NCI-H524 (cell line): ENCODE measurements around the gene IRF4.

Experiments used
- DNase-seq, 2 experiments: peaks; one replicate each; lab custom pipeline; 2025; lab: John Stamatoyannopoulos, UW

Gene IRF4

GRCh38 chr6:353642-354614, 37.6 kb upstream of the IRF4 start:
- DNase-seq = no peak

- DNase-seq = no peak
Measured at GRCh38 chr6:354631-355280, 36.8 kb upstream of the IRF4 start.

- DNase-seq = no peak
Measured at GRCh38 chr6:355373-356208, 36.0 kb upstream of the IRF4 start.

- DNase-seq = no peak
Measured at GRCh38 chr6:356828-357251, 34.7 kb upstream of the IRF4 start.

- DNase-seq = no peak
Measured at GRCh38 chr6:357261-357790, 34.2 kb upstream of the IRF4 start.

- no peak for DNase-seq
Measured at GRCh38 chr6:357791-358341, 33.7 kb upstream of the IRF4 start.

GRCh38 chr6:358432-358831, 33.1 kb upstream of the IRF4 start:
- DNase-seq = no peak

- DNase-seq = no peak
Measured at GRCh38 chr6:358847-359246, 32.7 kb upstream of the IRF4 start.

GRCh38 chr6:359261-360035, 32.1 kb upstream of the IRF4 start:
- no peak for DNase-seq

- no peak for DNase-seq
Measured at GRCh38 chr6:360349-360748, 31.2 kb upstream of the IRF4 start.

- DNase-seq = no peak
Measured at GRCh38 chr6:360764-361373, 30.7 kb upstream of the IRF4 start.

GRCh38 chr6:361411-362132, 30.0 kb upstream of the IRF4 start:
- no peak for DNase-seq

GRCh38 chr6:362231-362923, 29.2 kb upstream of the IRF4 start:
- no peak for DNase-seq

GRCh38 chr6:362924-363249, 28.7 kb upstream of the IRF4 start:
- DNase-seq = no peak

GRCh38 chr6:363291-363690, 28.3 kb upstream of the IRF4 start:
- no peak for DNase-seq

GRCh38 chr6:363909-364308, 27.6 kb upstream of the IRF4 start:
- DNase-seq = no peak

GRCh38 chr6:364609-365540, 26.7 kb upstream of the IRF4 start:
- DNase-seq = no peak

- no peak for DNase-seq
Measured at GRCh38 chr6:365835-366234, 25.7 kb upstream of the IRF4 start.
